ENCODE data around the gene TACC2.

DNA sequence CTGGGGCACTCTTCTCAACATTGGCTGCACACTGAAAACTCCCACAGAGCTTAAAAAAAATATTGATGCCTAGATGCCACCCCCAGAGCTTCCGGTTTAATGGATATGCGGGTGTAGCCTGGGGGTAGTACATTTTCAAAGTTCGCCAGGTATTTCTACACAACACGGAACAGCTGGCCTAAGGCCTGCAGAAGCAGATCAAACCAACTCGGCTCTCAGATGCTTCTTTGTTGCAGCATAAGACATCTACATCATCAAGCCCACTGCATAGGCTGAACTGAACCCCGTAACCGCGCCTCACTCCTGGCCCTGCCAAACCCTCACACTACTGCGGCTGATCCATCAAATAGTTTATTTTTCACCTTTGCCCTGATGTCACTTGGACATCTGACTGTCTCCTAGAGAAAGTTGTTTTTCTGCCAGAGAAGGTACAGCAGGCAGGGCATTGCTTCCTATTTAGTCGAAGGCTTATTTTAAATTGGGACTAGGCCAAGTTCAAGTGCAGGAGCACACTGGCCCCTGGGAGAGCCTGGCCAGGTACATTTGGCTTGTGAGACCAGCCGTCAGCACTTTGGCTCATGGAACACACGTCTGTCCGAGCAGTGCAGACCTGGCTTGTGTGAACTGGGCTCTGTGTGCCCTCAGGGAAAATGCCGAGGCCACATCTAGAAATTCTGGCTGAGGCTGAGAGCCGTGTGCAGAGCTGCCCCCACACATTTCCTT lies 113.3 kb downstream of the TACC2 start:
- TF ChIP-seq, protein P1, sequence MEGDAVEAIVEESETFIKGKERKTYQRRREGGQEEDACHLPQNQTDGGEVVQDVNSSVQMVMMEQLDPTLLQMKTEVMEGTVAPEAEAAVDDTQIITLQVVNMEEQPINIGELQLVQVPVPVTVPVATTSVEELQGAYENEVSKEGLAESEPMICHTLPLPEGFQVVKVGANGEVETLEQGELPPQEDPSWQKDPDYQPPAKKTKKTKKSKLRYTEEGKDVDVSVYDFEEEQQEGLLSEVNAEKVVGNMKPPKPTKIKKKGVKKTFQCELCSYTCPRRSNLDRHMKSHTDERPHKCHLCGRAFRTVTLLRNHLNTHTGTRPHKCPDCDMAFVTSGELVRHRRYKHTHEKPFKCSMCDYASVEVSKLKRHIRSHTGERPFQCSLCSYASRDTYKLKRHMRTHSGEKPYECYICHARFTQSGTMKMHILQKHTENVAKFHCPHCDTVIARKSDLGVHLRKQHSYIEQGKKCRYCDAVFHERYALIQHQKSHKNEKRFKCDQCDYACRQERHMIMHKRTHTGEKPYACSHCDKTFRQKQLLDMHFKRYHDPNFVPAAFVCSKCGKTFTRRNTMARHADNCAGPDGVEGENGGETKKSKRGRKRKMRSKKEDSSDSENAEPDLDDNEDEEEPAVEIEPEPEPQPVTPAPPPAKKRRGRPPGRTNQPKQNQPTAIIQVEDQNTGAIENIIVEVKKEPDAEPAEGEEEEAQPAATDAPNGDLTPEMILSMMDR (IDR thresholded peaks at IDR 0.05; ENCODE audit: extremely low read depth in 1 of 2, insufficient read depth in 1 of 2, low read depth in 1 of 2, low read length in 2 of 2) = no peak
- TF ChIP-seq POLR2A (IDR thresholded peaks at IDR 0.05; ENCODE audit: low read depth, low read length) (no peak), MYC (IDR thresholded peaks at IDR 0.05; ENCODE audit: low read depth, low read length) (no peak), POLR2AphosphoS5 (IDR thresholded peaks at IDR 0.05; ENCODE audit: insufficient read depth, low read depth, low read length) (no peak)
- TF ChIP-seq, protein P2, sequence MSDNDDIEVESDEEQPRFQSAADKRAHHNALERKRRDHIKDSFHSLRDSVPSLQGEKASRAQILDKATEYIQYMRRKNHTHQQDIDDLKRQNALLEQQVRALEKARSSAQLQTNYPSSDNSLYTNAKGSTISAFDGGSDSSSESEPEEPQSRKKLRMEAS (IDR thresholded peaks at IDR 0.05; ENCODE audit: insufficient read depth, insufficient read length) = no peak
